ENCODE measurements around the gene CLEC16A.

The CLEC16A gene

DNA sequence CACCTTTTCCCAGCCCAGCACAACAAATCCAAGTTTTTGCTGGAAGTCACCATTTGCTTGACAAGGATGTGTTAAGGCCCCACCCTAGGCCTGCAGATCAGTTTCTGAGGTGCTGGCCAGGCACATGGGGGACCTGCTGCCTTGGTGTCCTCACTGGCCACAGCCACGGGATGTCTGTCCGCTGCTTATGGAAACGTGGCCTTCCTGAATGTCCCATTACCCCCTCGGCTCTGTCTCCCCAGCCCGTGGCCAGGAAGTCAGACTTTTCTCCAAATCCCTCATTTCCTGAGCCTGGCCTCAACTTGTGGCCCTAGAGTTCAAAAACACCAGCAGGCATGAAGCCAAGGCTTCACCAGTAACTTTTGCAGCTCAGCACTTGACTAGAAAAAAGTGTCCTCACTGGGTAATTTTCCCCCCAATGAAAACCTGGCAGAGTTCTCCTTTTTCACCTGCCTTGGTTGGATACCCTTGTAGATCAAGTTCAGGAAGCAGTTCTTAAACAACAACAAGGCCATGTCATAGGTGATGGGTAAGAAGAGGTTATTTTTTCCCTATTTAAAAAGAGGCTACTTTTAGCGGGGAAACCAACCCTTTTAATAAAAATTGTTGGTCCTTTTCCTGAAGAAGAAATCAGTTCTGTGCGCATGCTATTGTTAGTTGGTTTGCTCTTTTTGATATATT, 230.9 kb downstream of the CLEC16A start:
- Histone ChIP-seq H3K9me3 (no peaks in the 10 kb centered on the region), H3K4me3 (no peak overlapping the region), H3K27me3 (ENCODE audit: low read depth) (no peaks in the 10 kb centered on the region), H3K4me1 (no peaks in the 10 kb centered on the region), H3K36me3 (replicated peaks) (no peaks in the 10 kb centered on the region; the same call in 1 of the 2 replicates)
- no peak for DNase-seq (ENCODE audit: low spot score in 2 of 2)
- in situ Hi-C loops (cut with MboI; ENCODE audit: low sequenced_read_pairs) = no loop called here

DNA sequence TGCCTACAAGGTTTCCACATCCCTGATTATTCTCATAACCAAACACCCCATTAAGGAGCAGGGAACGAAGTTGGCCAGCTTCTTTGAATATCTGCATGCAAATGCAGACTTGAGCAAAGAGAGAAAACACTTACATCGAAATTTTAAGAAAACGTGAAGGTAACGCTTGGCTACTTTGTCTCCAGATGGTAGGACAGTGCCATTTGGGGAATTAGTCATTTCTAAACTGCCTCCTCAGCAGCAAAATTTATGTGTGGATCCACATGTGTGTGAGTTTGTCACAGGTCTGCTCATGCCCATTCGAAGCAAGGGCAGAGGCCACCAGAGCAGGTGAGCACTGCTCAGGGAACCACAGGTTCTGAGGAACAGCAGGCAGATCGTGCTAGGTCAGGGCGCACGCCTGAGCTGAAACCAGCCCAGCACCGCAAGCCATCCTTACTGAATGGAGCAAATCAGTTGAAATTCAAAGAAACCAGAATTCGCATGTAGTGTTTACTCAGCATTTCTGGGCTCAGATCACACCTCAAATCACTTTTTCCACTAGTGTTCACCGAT, 231.5 kb downstream of the CLEC16A start:
- in situ Hi-C loops (cut with MboI; ENCODE audit: low sequenced_read_pairs) = no loop called here
- H3K27me3 ChIP-seq (ENCODE audit: low read depth) = no peaks in the 10 kb centered on the region
- no peaks in the 10 kb centered on the region; the same call in 1 of the 2 replicates for H3K36me3 ChIP-seq (replicated peaks)
- no peaks in the 10 kb centered on the region for H3K4me1 ChIP-seq
- no peaks in the 10 kb centered on the region for H3K9me3 ChIP-seq
- H3K4me3 ChIP-seq = no peak overlapping the region
- no peak for DNase-seq (ENCODE audit: low spot score in 2 of 2)

DNA sequence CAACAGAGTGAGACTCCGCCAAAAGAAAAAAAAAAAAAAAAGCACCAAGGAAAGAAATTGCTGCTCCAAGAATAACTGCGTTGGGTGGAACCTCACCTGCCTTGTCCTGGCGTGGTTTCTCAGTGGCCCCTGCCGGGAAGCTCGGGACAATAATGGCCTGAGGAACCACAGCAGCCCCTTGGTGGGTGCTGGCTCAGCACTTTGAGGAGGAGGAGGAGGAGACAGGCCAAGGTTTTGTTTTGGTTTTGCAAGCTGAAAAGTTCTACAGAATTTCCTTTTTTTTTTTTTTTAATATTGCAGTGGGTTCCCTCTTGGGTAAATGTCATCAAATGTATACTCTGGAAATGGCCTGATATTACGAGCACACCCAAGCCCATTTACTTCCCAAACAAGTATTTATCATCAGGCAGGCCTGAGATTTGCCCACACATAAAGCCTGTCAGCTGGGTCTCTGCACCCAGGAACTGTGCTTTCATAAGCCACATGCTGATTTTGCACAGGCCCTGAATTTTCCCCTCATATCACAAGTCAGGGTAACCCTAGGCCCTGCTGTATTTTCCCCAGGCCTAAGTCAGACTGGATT, 233.3 kb downstream of the CLEC16A start:
- Histone ChIP-seq H3K27me3 (ENCODE audit: low read depth) (no peaks in the 10 kb centered on the region), H3K4me1 (no peaks in the 10 kb centered on the region), H3K9me3 (no peaks in the 10 kb centered on the region), H3K4me3 (no peak overlapping the region), H3K36me3 (replicated peaks) (no peaks in the 10 kb centered on the region)
- DNase-seq (ENCODE audit: low spot score in 2 of 2) = no peak
- in situ Hi-C loops (cut with MboI; ENCODE audit: low sequenced_read_pairs) = no loop called here

DNA sequence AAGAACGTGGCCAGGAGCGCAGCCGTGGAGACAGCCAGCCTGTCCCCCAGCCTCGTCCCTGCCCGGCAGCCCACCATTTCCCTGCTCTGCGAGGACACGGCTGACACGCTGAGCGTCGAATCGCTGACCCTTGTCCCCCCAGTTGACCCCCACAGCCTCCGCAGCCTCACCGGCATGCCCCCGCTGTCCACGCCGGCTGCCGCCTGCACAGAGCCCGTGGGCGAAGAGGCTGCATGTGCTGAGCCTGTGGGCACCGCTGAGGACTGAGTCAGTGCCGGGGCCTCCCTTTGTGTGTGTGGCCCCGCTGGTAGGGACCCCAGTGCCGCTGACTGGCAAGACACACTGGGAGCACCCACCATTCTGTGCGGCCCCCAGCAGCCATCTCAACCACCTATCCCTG, 234.1 kb downstream of the CLEC16A start:
- Histone ChIP-seq H3K9me3 (no peaks in the 10 kb centered on the region), H3K36me3 (replicated peaks) (no peaks in the 10 kb centered on the region), H3K4me1 (no peaks in the 10 kb centered on the region), H3K27me3 (ENCODE audit: low read depth) (no peaks in the 10 kb centered on the region), H3K4me3 (no peak overlapping the region)
- DNase-seq (ENCODE audit: low spot score in 2 of 2) = no peak
- in situ Hi-C loops (cut with MboI; ENCODE audit: low sequenced_read_pairs) = no loop called here

DNA sequence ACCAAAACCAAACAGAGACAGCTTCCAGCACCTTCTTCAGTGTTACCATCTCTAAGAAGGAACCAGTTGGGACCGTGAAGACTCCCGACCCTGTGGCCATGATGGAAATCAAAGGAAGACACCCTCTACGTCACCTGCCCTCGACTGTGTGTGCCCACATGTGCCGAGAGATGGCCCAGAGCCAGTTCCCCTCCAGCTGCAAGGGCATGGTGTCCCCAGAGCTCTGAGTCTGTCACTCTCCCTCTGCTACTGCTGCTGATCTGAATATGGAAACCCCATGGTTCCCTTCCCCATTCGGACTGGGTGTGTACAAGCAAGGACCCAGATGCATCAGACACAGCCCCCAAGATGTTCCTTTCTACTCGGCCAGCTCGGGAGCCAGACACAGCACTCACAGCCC, 235.2 kb downstream of the CLEC16A start:
- Histone ChIP-seq H3K4me1 (no peaks in the 10 kb centered on the region), H3K4me3 (no peak overlapping the region), H3K27me3 (ENCODE audit: low read depth) (no peaks in the 10 kb centered on the region), H3K9me3 (no peaks in the 10 kb centered on the region), H3K36me3 (replicated peaks) (no peaks in the 10 kb centered on the region)
- in situ Hi-C loops (cut with MboI; ENCODE audit: low sequenced_read_pairs) = no loop called here
- no peak for DNase-seq (ENCODE audit: low spot score in 2 of 2)

DNA sequence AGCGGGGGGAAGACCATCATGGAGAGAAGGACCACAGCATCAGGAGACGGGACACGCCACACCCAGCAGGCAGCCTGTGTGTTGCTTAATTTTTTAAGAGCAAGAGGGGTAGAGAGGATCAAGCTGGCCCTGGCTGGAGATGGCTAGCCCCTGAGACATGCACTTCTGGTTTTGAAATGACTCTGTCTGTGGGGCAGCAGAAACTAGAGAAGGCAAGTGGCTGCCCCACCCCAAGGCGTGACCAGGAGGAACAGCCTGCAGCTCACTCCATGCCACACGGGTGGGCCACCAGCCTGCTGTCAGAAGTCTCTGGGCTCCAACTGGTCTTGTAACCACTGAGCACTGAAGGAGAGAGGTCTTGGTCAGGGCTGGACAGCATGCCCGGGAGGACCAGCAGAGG, 236.1 kb downstream of the CLEC16A start:
- H3K4me1 ChIP-seq = no peaks in the 10 kb centered on the region
- no peaks in the 10 kb centered on the region for H3K9me3 ChIP-seq
- H3K27me3 ChIP-seq (ENCODE audit: low read depth) = no peaks in the 10 kb centered on the region
- in situ Hi-C loops (cut with MboI; ENCODE audit: low sequenced_read_pairs) = no loop called here
- no peaks in the 10 kb centered on the region for H3K36me3 ChIP-seq (replicated peaks)
- H3K4me3 ChIP-seq = no peak overlapping the region
- no peak for DNase-seq (ENCODE audit: low spot score in 2 of 2)

DNA sequence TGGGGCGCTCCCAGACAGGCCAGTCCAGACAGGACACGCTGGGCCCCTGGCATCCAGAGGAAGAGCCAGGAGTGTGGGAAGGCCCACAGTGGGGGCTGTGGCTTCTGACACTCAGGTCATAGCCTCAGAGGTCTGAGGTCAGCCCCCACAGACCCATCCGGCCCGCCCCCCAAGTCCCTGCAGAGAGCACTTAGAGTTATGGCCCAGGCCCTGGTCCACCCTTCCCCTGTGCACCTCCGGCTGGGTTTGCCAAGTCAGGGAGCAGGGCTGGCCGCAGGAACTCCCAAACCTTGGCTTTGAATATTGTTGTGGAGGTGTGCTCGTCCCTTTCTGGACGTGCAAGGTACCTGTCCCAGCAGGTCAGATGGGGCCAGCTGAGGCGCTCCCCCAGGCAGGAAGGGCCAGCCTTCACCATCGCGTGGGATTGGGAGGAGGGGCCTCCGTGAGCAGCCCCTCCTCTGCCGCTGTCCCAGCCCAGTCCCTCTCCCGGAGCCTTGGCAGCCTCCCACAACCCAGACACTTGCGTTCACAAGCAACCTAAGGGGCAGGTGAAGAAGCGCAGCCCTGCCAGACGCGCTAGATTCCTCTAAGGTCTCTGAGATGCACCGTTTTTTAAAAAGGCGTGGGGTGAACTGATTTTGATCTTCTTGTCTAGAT, 237.0 kb downstream of the CLEC16A start:
- Histone ChIP-seq H3K27me3 (ENCODE audit: low read depth) (no peaks in the 10 kb centered on the region), H3K4me3 (no peak overlapping the region), H3K4me1 (no peaks in the 10 kb centered on the region), H3K9me3 (no peaks in the 10 kb centered on the region), H3K36me3 (replicated peaks) (no peaks in the 10 kb centered on the region)
- DNase-seq (ENCODE audit: low spot score in 2 of 2) = no peak
- in situ Hi-C loops (cut with MboI; ENCODE audit: low sequenced_read_pairs) = no loop called here

DNA sequence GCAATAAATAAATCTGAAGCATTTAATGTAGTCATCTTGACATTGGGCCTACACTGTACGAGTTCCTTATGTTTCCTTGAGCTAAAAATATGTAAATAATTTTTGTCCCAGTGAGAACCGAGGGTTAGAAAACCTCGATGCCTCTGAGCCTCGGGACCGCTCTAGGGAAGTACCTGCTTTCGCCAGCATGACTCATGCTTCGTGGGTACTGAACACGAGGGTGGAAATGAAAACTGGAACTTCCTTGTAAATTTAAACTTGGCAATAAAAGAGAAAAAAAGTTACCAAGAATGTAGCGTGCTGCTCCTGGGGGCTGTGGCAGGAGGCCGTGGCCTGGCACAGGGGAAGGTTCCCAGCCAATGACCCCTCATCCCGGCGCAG, 237.5 kb downstream of the CLEC16A start:
- H3K4me3 ChIP-seq = no peak overlapping the region
- in situ Hi-C loops (cut with MboI; ENCODE audit: low sequenced_read_pairs) = no loop called here
- H3K36me3 ChIP-seq (replicated peaks) = no peaks in the 10 kb centered on the region
- H3K4me1 ChIP-seq = no peaks in the 10 kb centered on the region
- H3K27me3 ChIP-seq (ENCODE audit: low read depth) = no peaks in the 10 kb centered on the region
- no peaks in the 10 kb centered on the region for H3K9me3 ChIP-seq
- no peak for DNase-seq (ENCODE audit: low spot score in 2 of 2)

DNA sequence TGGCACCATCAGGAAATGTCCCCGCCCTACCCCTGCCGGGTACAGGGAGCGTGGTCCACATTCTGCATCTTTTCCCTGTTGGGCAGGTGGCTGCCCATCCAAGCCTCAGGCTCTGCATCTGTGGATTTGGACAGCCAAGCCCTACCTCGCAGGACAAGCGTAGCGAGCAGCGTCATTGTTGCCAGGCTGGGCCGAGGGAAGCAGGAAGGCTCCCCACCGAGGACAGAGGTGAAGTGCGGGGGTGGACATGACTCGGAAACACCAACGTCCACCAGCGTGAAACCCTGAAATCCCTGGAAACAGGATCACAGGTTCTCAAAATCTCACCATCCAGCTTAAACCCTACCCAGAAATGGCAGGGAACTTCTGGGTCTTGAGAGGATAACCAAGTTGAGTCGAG, 238.0 kb downstream of the CLEC16A start:
- no peaks in the 10 kb centered on the region for H3K36me3 ChIP-seq (replicated peaks)
- in situ Hi-C loops (cut with MboI; ENCODE audit: low sequenced_read_pairs) = no loop called here
- no peaks in the 10 kb centered on the region for H3K4me1 ChIP-seq
- no peaks in the 10 kb centered on the region for H3K9me3 ChIP-seq
- no peak for DNase-seq (ENCODE audit: low spot score in 2 of 2)
- H3K4me3 ChIP-seq = no peak overlapping the region
- no peaks in the 10 kb centered on the region for H3K27me3 ChIP-seq (ENCODE audit: low read depth)

DNA sequence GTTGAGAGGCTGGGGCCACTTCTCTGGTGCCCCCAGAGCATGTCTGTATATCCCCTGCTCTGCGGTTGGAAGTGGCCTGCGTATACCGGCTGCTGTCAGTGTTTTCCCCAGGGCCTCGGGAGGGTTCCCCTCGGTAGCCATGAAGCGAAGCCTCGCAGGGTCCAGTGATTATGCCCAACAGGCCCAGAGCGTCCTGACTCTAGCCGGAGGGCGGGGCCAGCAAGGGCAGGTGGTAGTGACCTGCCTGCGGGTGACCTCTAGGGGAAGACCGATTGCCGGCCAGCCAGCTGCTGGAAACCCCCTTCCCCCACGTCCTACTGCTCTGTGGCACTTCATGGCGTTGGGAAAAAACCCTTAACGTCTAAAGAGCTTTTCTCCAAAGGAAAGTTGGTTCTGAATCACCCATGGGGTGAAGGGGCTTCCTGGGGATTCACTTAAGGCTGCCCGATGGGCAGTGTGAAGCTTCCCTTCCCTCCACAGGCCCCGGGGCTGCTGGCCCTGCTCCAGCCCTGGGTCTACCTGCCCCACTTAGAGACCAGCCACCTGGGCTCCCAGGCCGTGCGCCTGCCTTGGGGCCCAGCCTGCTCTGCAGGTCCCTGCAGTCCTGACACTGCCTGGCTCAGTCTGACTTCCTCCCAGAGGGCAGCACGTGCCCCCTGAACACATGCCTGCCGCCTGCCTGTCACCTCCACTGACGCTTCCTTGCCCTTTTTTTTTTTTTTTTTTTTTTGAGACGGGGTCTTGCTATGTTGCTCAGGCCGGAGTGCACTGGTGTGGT, 238.9 kb downstream of the CLEC16A start:
- in situ Hi-C loops (cut with MboI; ENCODE audit: low sequenced_read_pairs) = no loop called here

DNA sequence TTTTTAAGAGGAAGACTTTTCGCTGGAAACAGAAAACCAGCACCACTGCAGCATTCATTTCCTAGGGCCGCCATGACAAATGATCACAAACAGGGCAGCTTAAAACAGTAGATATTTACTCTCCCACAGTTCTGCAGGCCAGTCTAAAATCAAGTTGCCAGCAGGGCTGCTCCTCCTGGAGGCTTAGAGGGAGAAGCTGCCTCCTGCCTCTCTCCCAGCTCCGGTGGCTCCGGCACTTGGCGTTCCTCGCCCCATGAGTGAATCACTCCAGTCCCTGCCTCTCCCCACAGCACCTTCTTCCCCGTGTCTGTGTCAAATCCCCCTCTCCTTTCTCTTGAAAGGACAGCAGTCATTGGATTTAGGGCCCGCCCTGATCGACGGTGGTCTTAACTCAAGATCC, 239.6 kb downstream of the CLEC16A start:
- no peaks in the 10 kb centered on the region for H3K36me3 ChIP-seq (replicated peaks)
- no peaks in the 10 kb centered on the region for H3K9me3 ChIP-seq
- H3K27me3 ChIP-seq (ENCODE audit: low read depth) = no peaks in the 10 kb centered on the region
- no peaks in the 10 kb centered on the region for H3K4me1 ChIP-seq
- DNase-seq (ENCODE audit: low spot score in 2 of 2) = no peak
- no peak overlapping the region for H3K4me3 ChIP-seq
- in situ Hi-C loops (cut with MboI; ENCODE audit: low sequenced_read_pairs) = no loop called here

More for the DNA sequence above, 238.9 kb downstream of the CLEC16A start:
- Histone ChIP-seq H3K4me1 (no peaks in the 10 kb centered on the region), H3K27me3 (ENCODE audit: low read depth) (no peaks in the 10 kb centered on the region), H3K9me3 (no peaks in the 10 kb centered on the region), H3K36me3 (replicated peaks) (no peaks in the 10 kb centered on the region), H3K4me3 (no peak overlapping the region)
- no peak for DNase-seq (ENCODE audit: low spot score in 2 of 2)

DNA sequence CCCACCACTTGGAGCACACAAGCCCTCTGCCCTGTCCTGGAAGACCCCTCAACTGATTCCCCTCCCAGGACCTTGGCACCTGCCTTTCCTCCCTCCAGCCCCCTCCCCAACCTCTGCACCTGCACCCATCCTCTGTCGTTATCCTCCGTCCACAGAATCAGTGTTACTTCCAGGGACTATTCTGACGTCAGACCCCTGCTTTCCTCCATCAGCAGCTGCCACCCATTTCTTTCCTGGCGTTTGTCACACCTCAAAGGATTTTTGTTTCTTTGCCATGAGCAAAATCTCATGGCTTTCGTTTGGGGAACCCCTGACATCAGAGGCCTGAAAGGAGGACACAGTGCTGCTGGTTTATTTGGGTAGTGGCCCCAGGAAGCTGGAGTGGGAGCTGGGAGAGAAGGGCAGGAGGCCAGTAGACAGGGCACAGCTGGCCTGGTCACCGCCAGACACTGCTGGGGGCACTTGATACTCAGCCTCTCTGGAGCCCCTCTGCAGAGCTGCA, 243.2 kb downstream of the CLEC16A start:
- DNase-seq (ENCODE audit: low spot score in 2 of 2) = no peak
- no peaks in the 10 kb centered on the region for H3K9me3 ChIP-seq
- no peaks in the 10 kb centered on the region for H3K27me3 ChIP-seq (ENCODE audit: low read depth)
- no peaks in the 10 kb centered on the region for H3K4me1 ChIP-seq
- in situ Hi-C loops (cut with MboI; ENCODE audit: low sequenced_read_pairs) = no loop called here
- H3K4me3 ChIP-seq = no peak overlapping the region
- H3K36me3 ChIP-seq (replicated peaks) = no peaks in the 10 kb centered on the region

DNA sequence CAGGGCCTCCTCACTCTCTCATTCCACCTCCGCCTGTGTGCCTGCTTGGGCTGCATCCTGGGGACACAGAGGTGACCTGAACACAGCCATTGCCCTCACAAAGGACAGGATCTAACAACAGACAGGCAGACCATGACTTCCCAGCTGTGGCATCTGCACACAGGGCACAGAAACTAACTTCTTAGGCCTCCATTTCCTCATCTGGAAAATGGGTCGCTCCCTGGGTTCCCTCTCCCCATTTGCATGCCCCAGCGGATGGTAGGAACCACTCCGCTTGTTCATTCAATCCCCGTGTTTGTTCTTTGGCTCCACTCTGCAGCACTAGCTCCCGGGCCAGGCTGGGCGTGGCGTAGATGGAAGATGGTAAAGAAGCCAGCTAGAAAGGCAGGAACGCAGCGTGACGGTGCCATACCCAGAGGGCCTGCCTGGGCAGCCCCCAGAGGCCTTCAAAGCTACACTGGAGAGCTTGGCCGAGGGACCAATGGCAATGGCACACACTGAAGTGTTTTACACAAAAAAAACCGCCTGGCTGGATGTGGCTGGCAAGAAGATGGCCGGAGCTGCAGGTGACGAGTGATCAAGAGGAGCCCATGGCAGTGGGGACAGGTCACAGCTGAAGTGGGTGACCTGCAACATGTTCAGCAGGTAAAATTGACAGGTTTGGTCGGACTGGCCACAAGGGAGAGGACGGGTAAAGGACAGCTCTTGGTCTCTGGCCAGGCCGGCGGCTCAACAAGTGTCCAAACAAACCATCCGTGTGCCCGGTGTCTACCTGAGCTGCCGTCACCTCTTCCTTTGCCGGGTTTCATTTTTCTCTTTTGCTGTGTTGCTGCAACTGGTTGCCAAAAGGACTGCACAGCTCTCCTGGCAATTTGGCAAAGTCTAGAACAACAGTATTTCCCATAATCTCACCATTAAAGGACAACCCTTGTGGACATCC, 244.7 kb downstream of the CLEC16A start:
- no peaks in the 10 kb centered on the region for H3K27me3 ChIP-seq (ENCODE audit: low read depth)
- DNase-seq (ENCODE audit: low spot score in 2 of 2) = no peak
- in situ Hi-C loops (cut with MboI; ENCODE audit: low sequenced_read_pairs) = no loop called here

More for the DNA sequence above, 244.7 kb downstream of the CLEC16A start:
- Histone ChIP-seq H3K9me3 (no peaks in the 10 kb centered on the region), H3K4me1 (no peaks in the 10 kb centered on the region), H3K36me3 (replicated peaks) (no peaks in the 10 kb centered on the region), H3K4me3 (no peak overlapping the region)

Data from HAP-1 (cell line).